GM20431 (cell line): ENCODE data around the gene KLF1.

ENCODE experiments used
- in situ Hi-C: fragments of 300-500 bp; cut with MseI, MboI; formaldehyde crosslinking; loops from one replicate; pipeline ENCODE4 v1.15.0; 2020; ENCODE audit warnings: low sequenced_read_pairs; ENCODE audit not compliant: unreplicated experiment

KLF1 gene

DNA sequence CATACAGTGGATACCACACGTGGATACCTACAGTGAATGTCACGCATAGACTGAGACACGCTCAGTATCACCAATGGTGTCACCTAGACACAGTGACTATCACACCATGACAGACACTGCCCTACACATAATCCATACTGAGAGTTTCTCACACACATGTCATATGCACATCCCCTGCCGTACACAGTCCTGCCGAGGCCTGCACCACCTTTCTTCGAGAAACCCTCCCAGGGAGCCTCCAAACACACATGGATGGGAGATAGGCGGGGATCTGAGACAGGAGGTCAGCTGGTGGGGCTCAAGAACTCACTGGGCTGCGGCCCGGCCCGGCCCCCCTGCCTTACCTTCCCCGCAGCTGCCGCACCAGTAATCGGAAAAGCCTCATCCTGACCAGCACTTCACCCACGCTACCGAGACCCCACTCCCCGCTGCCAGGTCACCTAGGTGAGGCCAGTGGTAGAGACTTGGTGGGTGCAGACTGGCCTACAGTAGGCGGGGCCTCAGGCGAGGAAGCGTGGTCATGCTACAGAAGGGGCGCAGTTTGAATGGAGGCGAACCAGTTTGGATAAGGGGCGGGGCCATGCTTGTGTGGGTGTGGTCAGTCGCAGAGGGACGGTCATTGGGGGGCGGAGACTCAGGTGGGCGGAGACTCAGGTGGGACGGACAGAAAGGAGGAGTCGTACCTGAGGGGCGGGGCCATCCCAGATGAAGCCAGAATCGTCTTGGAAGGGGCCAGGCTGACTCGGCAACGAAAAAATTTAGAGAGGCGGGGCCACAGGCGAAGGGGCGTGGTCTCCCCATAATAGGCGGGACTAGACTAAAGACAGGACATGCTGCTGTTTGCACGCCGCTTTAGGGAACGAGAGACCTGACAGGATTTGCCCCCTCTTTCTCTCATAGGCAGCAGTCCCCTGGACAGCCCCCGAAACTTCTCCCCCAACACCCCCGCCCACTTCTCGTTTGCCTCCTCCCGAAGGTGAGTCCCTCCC lies 46.6 kb downstream of the KLF1 start:
- in situ Hi-C loops: loop anchor here (10.0 kb wide), 1 partner anchor 86 kb away; the partner anchor contains the start of gene BEST2

GRCh38 chr19:12838886-12839756 lies 47.9 kb downstream of the KLF1 start:
- in situ Hi-C loops: no loop called here

DNA sequence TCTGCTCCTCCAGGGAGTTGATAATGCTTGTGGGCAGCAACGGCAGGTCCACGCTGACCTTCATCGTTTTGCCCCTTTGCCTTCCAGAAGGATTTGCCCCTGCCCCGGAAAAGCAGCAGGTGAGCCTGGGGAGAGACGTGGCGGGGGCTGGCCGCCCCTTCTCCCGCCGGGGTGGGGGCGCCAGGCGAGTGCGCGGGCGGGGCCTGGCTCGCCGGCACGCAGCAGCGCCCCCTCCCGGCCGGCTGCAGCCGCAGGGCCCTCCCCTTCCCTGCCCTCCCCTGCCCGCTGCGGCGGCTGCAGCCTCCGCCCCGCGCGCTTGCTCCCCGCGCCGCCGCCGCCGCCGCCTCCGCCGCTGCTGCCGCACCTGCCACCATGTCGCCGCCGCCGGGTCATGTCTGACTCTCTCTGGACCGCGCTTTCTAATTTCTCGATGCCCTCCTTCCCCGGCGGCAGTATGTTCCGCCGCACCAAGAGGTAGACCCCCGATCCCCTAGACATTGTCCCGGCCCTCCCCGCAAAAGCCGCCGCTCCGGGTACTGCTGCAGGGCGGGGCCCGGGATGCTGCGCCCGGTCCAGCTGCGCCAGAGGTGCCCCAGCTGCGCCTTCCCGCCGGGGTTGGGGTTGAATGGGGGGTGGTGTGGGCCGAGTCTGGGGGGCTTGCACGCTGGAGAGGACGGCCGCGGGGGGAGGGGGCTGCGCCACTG lies 48.7 kb downstream of the KLF1 start, which contains the start of gene MAST1:
Gene MAST1 (plus strand): TSS at position 334 of the 704 bp plus-strand sequence. CDS start 58 bp downstream, at position 392.
- in situ Hi-C loops: no loop called here

GRCh38 chr19:12837225-12837624 lies 49.8 kb downstream of the KLF1 start:
- in situ Hi-C loops: no loop called here

DNA sequence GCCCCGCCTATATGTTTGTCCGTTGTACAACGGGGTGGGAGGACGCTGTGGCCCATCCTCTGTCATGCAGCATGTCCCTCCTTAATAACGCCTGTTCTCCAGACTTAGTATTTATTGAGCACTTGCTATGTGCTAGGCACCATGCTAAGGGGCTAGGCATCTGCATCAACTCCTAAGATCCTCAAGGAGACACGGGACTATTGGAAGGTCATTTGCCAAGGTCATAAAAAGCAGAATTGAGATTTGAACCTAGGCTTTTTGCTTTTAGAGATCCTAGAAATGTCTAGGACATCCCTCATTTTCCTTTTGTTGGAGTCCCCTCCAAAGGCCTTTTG lies 50.5 kb downstream of the KLF1 start:
- in situ Hi-C loops: no loop called here

DNA sequence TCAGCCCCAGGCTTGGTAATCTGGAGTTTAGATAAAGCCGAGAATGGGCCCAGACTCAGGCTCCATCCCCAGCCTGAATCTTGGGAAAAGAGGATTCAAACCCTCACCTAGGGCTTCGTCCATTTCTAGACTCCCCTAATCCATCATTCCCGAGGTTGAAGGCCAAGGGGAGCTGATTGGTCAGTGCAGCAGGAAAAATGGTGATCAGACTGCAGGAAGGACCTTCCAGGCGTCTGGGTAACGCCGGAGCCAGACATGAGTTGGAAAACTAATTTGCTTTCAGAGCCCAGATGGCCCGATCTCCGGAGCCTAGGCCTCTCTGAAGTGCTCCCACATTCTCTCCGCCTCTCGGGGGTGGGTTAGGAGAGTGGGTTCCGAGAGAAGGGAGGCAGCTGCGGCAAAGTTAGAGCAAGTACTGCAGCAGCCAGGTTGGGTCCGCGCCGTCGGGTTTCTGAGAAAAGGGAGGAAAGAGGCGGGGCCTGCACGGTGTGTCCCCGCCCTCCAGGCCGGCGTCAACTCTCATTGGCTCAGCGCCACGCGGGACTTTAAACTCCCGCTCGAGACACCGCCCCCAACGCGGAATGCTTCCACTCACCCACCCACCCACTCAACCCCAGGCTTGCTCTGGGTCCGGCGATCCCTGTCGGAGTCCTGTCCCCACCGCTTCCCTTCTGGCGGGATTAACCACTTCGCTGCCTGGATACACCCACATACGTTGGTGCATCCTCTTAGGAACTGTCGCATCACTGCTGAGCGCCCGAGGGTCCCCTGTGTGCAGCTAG lies 51.8 kb downstream of the KLF1 start:
- in situ Hi-C loops: no loop called here

- in situ Hi-C loops: no loop called here
Observed at GRCh38 chr19:12834566-12834943, 52.4 kb downstream of the KLF1 start, which contains the start of gene RTBDN. TSS of gene RTBDN (minus strand) at chr19:12834579. CDS start at chr19:12829979, 4,600 bp downstream.
